Panc1 (cell line): ENCODE data around the gene CEP85L.

Experiments
- POLR2AphosphoS5 ChIP-seq: IDR thresholded peaks from 2 replicates; pipeline ENCODE4 v1.6.1; 2012; ENCODE audit warnings: mild to moderate bottlenecking, low read depth, low read length, moderate library complexity
- TCF7L2 ChIP-seq: IDR thresholded peaks from 2 replicates; pipeline ENCODE4 v1.6.1; 2011; ENCODE audit warnings: mild to moderate bottlenecking, low read depth, low read length, inconsistent platforms
- TF ChIP-seq, protein P1 (sequence below): fragments of 450-650 bp; IDR thresholded peaks from 2 replicates; pipeline ENCODE4 v1.5.1; 2017; ENCODE audit warnings: mild to moderate bottlenecking

DNA sequence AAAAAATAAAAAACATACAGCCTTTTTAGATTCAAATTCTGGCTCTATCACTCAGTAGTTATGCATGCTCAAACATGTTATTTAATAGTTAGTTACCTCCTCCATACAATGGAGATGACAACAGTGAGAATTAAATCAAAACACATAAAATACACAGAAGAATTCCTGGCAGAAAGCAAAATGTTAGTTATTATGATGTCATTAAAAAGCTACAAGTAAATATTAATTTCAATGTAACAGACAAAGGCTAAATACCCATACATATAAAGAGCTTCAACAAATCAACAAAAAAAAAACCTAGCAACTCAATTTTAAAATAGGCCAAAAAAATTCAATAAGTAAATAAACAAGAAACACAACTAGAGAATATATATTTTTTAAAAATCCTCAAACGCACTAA lies 81.9 kb downstream of the CEP85L start:
- TF ChIP-seq, protein P1, sequence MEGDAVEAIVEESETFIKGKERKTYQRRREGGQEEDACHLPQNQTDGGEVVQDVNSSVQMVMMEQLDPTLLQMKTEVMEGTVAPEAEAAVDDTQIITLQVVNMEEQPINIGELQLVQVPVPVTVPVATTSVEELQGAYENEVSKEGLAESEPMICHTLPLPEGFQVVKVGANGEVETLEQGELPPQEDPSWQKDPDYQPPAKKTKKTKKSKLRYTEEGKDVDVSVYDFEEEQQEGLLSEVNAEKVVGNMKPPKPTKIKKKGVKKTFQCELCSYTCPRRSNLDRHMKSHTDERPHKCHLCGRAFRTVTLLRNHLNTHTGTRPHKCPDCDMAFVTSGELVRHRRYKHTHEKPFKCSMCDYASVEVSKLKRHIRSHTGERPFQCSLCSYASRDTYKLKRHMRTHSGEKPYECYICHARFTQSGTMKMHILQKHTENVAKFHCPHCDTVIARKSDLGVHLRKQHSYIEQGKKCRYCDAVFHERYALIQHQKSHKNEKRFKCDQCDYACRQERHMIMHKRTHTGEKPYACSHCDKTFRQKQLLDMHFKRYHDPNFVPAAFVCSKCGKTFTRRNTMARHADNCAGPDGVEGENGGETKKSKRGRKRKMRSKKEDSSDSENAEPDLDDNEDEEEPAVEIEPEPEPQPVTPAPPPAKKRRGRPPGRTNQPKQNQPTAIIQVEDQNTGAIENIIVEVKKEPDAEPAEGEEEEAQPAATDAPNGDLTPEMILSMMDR = no peak
- TF ChIP-seq POLR2AphosphoS5 = no peak
- no peak for TF ChIP-seq TCF7L2
